T-helper 9 cell (primary cell): ENCODE data around the gene CASK.

Source experiments
- DNase-seq: peaks from one replicate; pipeline ENCODE4 v3.0.0-alpha.2; 2020

CASK gene

GRCh38 chrX:41499984-41500383, 423.4 kb downstream of the CASK start:
- no peak for DNase-seq

- no peak for DNase-seq
Measured at GRCh38 chrX:41499195-41499594, 424.2 kb downstream of the CASK start.

GRCh38 chrX:41491267-41492004, 431.9 kb downstream of the CASK start:
- no peak for DNase-seq

GRCh38 chrX:41490446-41490845, 432.9 kb downstream of the CASK start:
- no peak for DNase-seq

- no peak for DNase-seq
Measured at GRCh38 chrX:41482154-41482850, 441.1 kb downstream of the CASK start.

- no peak for DNase-seq
Measured at GRCh38 chrX:41481264-41482109, 441.9 kb downstream of the CASK start.

GRCh38 chrX:41480508-41481260, 442.7 kb downstream of the CASK start:
- no peak for DNase-seq

GRCh38 chrX:41478381-41478911, 444.9 kb downstream of the CASK start:
- DNase-seq: no peak

- DNase-seq: no peak
Measured at GRCh38 chrX:41475591-41476241, 447.6 kb downstream of the CASK start.

GRCh38 chrX:41475191-41475590, 448.2 kb downstream of the CASK start:
- DNase-seq: no peak

GRCh38 chrX:41474726-41475100, 448.6 kb downstream of the CASK start:
- no peak for DNase-seq

GRCh38 chrX:41473936-41474725, 449.2 kb downstream of the CASK start:
- no peak for DNase-seq

GRCh38 chrX:41472231-41472815, 451.0 kb downstream of the CASK start:
- no peak for DNase-seq

- DNase-seq: no peak
Measured at GRCh38 chrX:41471786-41472185, 451.6 kb downstream of the CASK start.

- no peak for DNase-seq
Measured at GRCh38 chrX:41470706-41471105, 452.6 kb downstream of the CASK start.

- DNase-seq: no peak
Measured at GRCh38 chrX:41468647-41469323, 454.6 kb downstream of the CASK start.
